NCI-H82 (cell line): ENCODE data around the gene PLCB1.
"Not testable (repeated sequence)": the region's sequence is repeated elsewhere in the genome, so short reads cannot be mapped to it uniquely, and the experiment has no call there.

Source experiments
- DNase-seq: peaks from one replicate; lab custom pipeline; 2025; lab: John Stamatoyannopoulos, UW

Gene PLCB1

GRCh38 chr20:8335059-8335458 lies 203.0 kb downstream of the PLCB1 start:
- DNase-seq: no peak

GRCh38 chr20:8335495-8336195 lies 203.6 kb downstream of the PLCB1 start:
- DNase-seq: no peak

- DNase-seq: no peak
Measured at GRCh38 chr20:8339349-8339748, 207.3 kb downstream of the PLCB1 start.

- DNase-seq: no peak
Measured at GRCh38 chr20:8342391-8342790, 210.3 kb downstream of the PLCB1 start.

- DNase-seq: no peak
Measured at GRCh38 chr20:8344106-8344505, 212.0 kb downstream of the PLCB1 start.

GRCh38 chr20:8344631-8345030 lies 212.6 kb downstream of the PLCB1 start:
- no peak for DNase-seq

GRCh38 chr20:8346700-8347270 lies 214.7 kb downstream of the PLCB1 start:
- DNase-seq: no peak

GRCh38 chr20:8350225-8350624 lies 218.2 kb downstream of the PLCB1 start:
- not testable (repeated sequence) for DNase-seq

GRCh38 chr20:8352486-8352885 lies 220.4 kb downstream of the PLCB1 start:
- no peak for DNase-seq

GRCh38 chr20:8353512-8353911 lies 221.4 kb downstream of the PLCB1 start:
- DNase-seq: no peak

- no peak for DNase-seq
Measured at GRCh38 chr20:8355453-8355852, 223.4 kb downstream of the PLCB1 start.

- DNase-seq: no peak
Measured at GRCh38 chr20:8356806-8357205, 224.7 kb downstream of the PLCB1 start.

GRCh38 chr20:8357703-8358102 lies 225.6 kb downstream of the PLCB1 start:
- DNase-seq: no peak

- no peak for DNase-seq
Measured at GRCh38 chr20:8360035-8360434, 228.0 kb downstream of the PLCB1 start.

- peak; percentile 17 for DNase-seq
Measured at GRCh38 chr20:8361006-8361652, 229.1 kb downstream of the PLCB1 start.

- DNase-seq: no peak
Measured at GRCh38 chr20:8361779-8362178, 229.7 kb downstream of the PLCB1 start.

GRCh38 chr20:8362457-8362856 lies 230.4 kb downstream of the PLCB1 start:
- DNase-seq: no peak

- no peak for DNase-seq
Measured at GRCh38 chr20:8363970-8364733, 232.1 kb downstream of the PLCB1 start.

GRCh38 chr20:8364734-8365078 lies 232.6 kb downstream of the PLCB1 start:
- no peak for DNase-seq

GRCh38 chr20:8365634-8366033 lies 233.6 kb downstream of the PLCB1 start:
- DNase-seq: no peak

GRCh38 chr20:8366303-8366923 lies 234.3 kb downstream of the PLCB1 start:
- DNase-seq: no peak

- no peak for DNase-seq
Measured at GRCh38 chr20:8367689-8368088, 235.6 kb downstream of the PLCB1 start.
